Keratinocyte (primary cell): ENCODE data around the gene ECHDC3. TPM values are rescaled to one million over a fixed set of nuclear protein-coding genes. Genes with fewer than 3 reads are reported as not detected.

Source experiments
- DNase-seq: peaks from one replicate; pipeline ENCODE4 v3.0.0-alpha.2; 2011; ENCODE audit warnings: low read depth, missing footprints, low spot score
- FAIRE-seq: peaks from 2 replicates; lab custom pipeline; 2011; peaks lifted over from hg19 to GRCh38; lab: Jason Lieb, UNC
- H2AFZ ChIP-seq: 2 replicates; pipeline ENCODE4 v1.6.0; 2012; ENCODE audit warnings: low read length, control low read depth, inconsistent platforms; ENCODE audit not compliant: control insufficient read depth
- H3K27ac ChIP-seq: 2 replicates; pipeline ENCODE4 v1.5.1; 2011; ENCODE audit warnings: low read length; ENCODE audit not compliant: control insufficient read depth, insufficient read depth
- H3K27me3 ChIP-seq: 3 replicates; pipeline ENCODE4 v1.6.0; 2011; ENCODE audit warnings: low read length; ENCODE audit not compliant: control insufficient read depth, insufficient read depth; ENCODE audit errors: extremely low read depth
- H3K36me3 ChIP-seq, 2 experiments: 2 replicates in 1 of 2; 3 replicates in 1 of 2; pipeline ENCODE4 v1.5.1; 2011; ENCODE audit warnings: low read length in 2 of 2, mild to moderate bottlenecking in 1 of 2; ENCODE audit not compliant: control insufficient read depth in 2 of 2, insufficient read depth in 2 of 2; ENCODE audit errors: extremely low read depth in 1 of 2
- H3K4me1 ChIP-seq: 3 replicates; pipeline ENCODE4 v1.5.1; 2011; ENCODE audit warnings: low read length; ENCODE audit not compliant: control insufficient read depth, insufficient read depth; ENCODE audit errors: extremely low read depth
- H3K4me2 ChIP-seq: 3 replicates; pipeline ENCODE4 v1.6.0; 2011; ENCODE audit warnings: low read depth, low read length; ENCODE audit not compliant: control insufficient read depth, insufficient read depth; ENCODE audit errors: extremely low read depth
- H3K4me3 ChIP-seq, 3 experiments: fragments of 200-600 bp in 1 of 3; sonication (generic) in 1 of 3; 2 replicates in 2 of 3; 3 replicates in 1 of 3; pipeline ENCODE4 v1.5.1; 2011 to 2016; ENCODE audit warnings: low read length in 3 of 3, mild to moderate bottlenecking in 3 of 3, control low read depth in 2 of 3, inconsistent platforms in 1 of 3, low read depth in 1 of 3, mixed read lengths in 1 of 3, mixed run types in 1 of 3, moderate library complexity in 1 of 3; ENCODE audit not compliant: control insufficient read depth in 2 of 3, insufficient read depth in 2 of 3; ENCODE audit errors: extremely low read depth in 1 of 3
- H3K79me2 ChIP-seq: 2 replicates; pipeline ENCODE4 v1.6.0; 2012; ENCODE audit warnings: low read length; ENCODE audit not compliant: control insufficient read depth, insufficient read depth
- H3K9ac ChIP-seq: 3 replicates; pipeline ENCODE4 v1.6.0; 2011; ENCODE audit warnings: low read length; ENCODE audit not compliant: control insufficient read depth, insufficient read depth; ENCODE audit errors: extremely low read depth
- H3K9me1 ChIP-seq: 3 replicates; pipeline ENCODE4 v1.6.0; 2011; ENCODE audit warnings: low read length; ENCODE audit not compliant: control insufficient read depth, insufficient read depth; ENCODE audit errors: extremely low read depth
- H3K9me3 ChIP-seq: 2 replicates; pipeline ENCODE4 v1.5.1; 2012; ENCODE audit warnings: low read depth, low read length; ENCODE audit not compliant: control insufficient read depth
- H4K20me1 ChIP-seq: 3 replicates; pipeline ENCODE4 v1.6.0; 2011; ENCODE audit warnings: low read length; ENCODE audit not compliant: control insufficient read depth, insufficient read depth; ENCODE audit errors: extremely low read depth
- CTCF ChIP-seq, 3 experiments: IDR thresholded peaks in 1 of 3; conservative IDR thresholded peaks in 1 of 3; optimal IDR thresholded peaks in 1 of 3; 2 replicates in 2 of 3; 3 replicates in 1 of 3; pipeline versions ENCODE3 to v1.5.1; 2011; ENCODE audit warnings: low read length in 3 of 3, mild to moderate bottlenecking in 3 of 3, moderate library complexity in 2 of 3, control low read depth in 1 of 3, inconsistent platforms in 1 of 3; ENCODE audit not compliant: insufficient read depth in 2 of 3; ENCODE audit errors: extremely low read depth in 1 of 3
- EZH2 ChIP-seq: IDR thresholded peaks from one replicate; pipeline ENCODE4 v1.6.1; 2012; ENCODE audit warnings: inconsistent platforms, mild to moderate bottlenecking, low read length, moderate library complexity
- dilution Hi-C: fragments of 300-500 bp; cut with MboI; formaldehyde crosslinking; loops from one replicate; pipeline ENCODE4 v1.7.0; 2020; ENCODE audit warnings: low sequenced_read_pairs; ENCODE audit not compliant: extremely low pct_ligation_motif_present
- polyA plus RNA-seq, 5 experiments: library from polyadenylated mRNA; depleted of rRNA in 3 of 5; stranded (reverse) in 3 of 5; stranded (forward) in 1 of 5; unstranded in 1 of 5; fragments of >200 nt; gene quantifications; 1 replicate in 1 of 5; 2 replicates in 3 of 5; 3 replicates in 1 of 5; pipeline versions ENCODE4 v1.2.1 to v1.2.3, GENCODE V29; 2011 to 2012; ENCODE audit warnings: missing spikeins in 2 of 5, low read depth in 1 of 5, low replicate concordance in 1 of 5

Gene ECHDC3
- polyA plus RNA-seq, 1 donor (not counting 4 experiments of a cell fraction or from before 2014, with no cell fraction given), result 3.5 TPM

- no peak overlapping the region for H2AFZ ChIP-seq
- H3K9me3 ChIP-seq, result no peaks in the 10 kb centered on the region
- no peaks in the 10 kb centered on the region for H3K27me3 ChIP-seq
- TF ChIP-seq EZH2 (no peak), CTCF (optimal IDR thresholded peaks at IDR 0.05 in 1 of 3, IDR thresholded peaks at IDR 0.05 in 1 of 3, conservative IDR thresholded peaks at IDR 0.05 in 1 of 3; ENCODE audit: extremely low read depth in 1 of 3, insufficient read depth in 2 of 3, low read length in 3 of 3) (no peak)
- H3K79me2 ChIP-seq, result no peaks in the 10 kb centered on the region
- H3K4me1 ChIP-seq, result no peaks in the 10 kb centered on the region
- FAIRE-seq, result no peak
- no peak overlapping the region for H3K4me2 ChIP-seq
- H3K9ac ChIP-seq, result no peak overlapping the region
- H3K9me1 ChIP-seq, result no peaks in the 10 kb centered on the region
- no peak for DNase-seq
- no peak overlapping the region for H3K4me3 ChIP-seq
- H3K27ac ChIP-seq, result no peak overlapping the region
- dilution Hi-C loops, result no loop called here
- no peaks in the 10 kb centered on the region for H4K20me1 ChIP-seq
- no peaks in the 10 kb centered on the region for H3K36me3 ChIP-seq
Measured at GRCh38 chr10:11775412-11775811, 33.2 kb downstream of the ECHDC3 start.

- no peak overlapping the region for H3K9ac ChIP-seq
- no peak overlapping the region for H3K4me3 ChIP-seq
Measured at GRCh38 chr10:11776080-11776479, 33.9 kb downstream of the ECHDC3 start.

More at GRCh38 chr10:11776080-11776479, 33.9 kb downstream of the ECHDC3 start:
- FAIRE-seq (no peak), DNase-seq (no peak)
- Histone ChIP-seq H2AFZ (no peak overlapping the region), H3K9me3 (no peaks in the 10 kb centered on the region), H3K79me2 (no peaks in the 10 kb centered on the region), H4K20me1 (no peaks in the 10 kb centered on the region), H3K36me3 (no peaks in the 10 kb centered on the region), H3K27me3 (no peaks in the 10 kb centered on the region), H3K9me1 (no peaks in the 10 kb centered on the region), H3K27ac (no peak overlapping the region), H3K4me2 (no peak overlapping the region), H3K4me1 (no peaks in the 10 kb centered on the region)
- dilution Hi-C loops, result no loop called here
- TF ChIP-seq CTCF (optimal IDR thresholded peaks at IDR 0.05 in 1 of 3, IDR thresholded peaks at IDR 0.05 in 1 of 3, conservative IDR thresholded peaks at IDR 0.05 in 1 of 3; ENCODE audit: extremely low read depth in 1 of 3, insufficient read depth in 2 of 3, low read length in 3 of 3), result no peak
